ENCODE results near the gene UBL5. TPM values are rescaled to one million over a fixed set of nuclear protein-coding genes. Genes with fewer than 3 reads are reported as not detected.

UBL5 gene
- total RNA-seq, 1 donor from 2014 or later, result 258 TPM

- TF ChIP-seq CTCF (IDR thresholded peaks at IDR 0.05), result no peak
- H3K4me3 Mint-ChIP-seq (ENCODE audit: unreplicated experiment), result no peak overlapping the region
- H3K9me3 Mint-ChIP-seq (ENCODE audit: unreplicated experiment), result no peaks in the 10 kb centered on the region
- peaks cover 9% of the 10 kb centered on the region for H3K4me1 Mint-ChIP-seq (ENCODE audit: unreplicated experiment)
- DNase-seq (ENCODE audit: extremely low spot score, unreplicated experiment), result no peak
- H3K36me3 Mint-ChIP-seq (ENCODE audit: unreplicated experiment), result peaks cover 37% of the 10 kb centered on the region
- no peak overlapping the region for H3K27ac Mint-ChIP-seq (ENCODE audit: unreplicated experiment)
- H3K27me3 Mint-ChIP-seq (ENCODE audit: unreplicated experiment), result no peaks in the 10 kb centered on the region
These were observed 29.5 kb downstream of the UBL5 start for GRCh38 chr19:9857076-9857721.

GRCh38 chr19:9857920-9858746 is 30.4 kb downstream of the UBL5 start:
- no peak for TF ChIP-seq CTCF (IDR thresholded peaks at IDR 0.05)
- no peak for DNase-seq (ENCODE audit: extremely low spot score, unreplicated experiment)
- H3K9me3 Mint-ChIP-seq (ENCODE audit: unreplicated experiment), result no peaks in the 10 kb centered on the region
- no peaks in the 10 kb centered on the region for H3K27me3 Mint-ChIP-seq (ENCODE audit: unreplicated experiment)
- H3K27ac Mint-ChIP-seq (ENCODE audit: unreplicated experiment), result no peak overlapping the region
- peaks cover 37% of the 10 kb centered on the region for H3K36me3 Mint-ChIP-seq (ENCODE audit: unreplicated experiment)
- no peak overlapping the region for H3K4me3 Mint-ChIP-seq (ENCODE audit: unreplicated experiment)
- H3K4me1 Mint-ChIP-seq (ENCODE audit: unreplicated experiment), result peaks cover 4% of the 10 kb centered on the region

- H3K27ac Mint-ChIP-seq (ENCODE audit: unreplicated experiment), result no peak overlapping the region
These were observed 31.0 kb downstream of the UBL5 start for GRCh38 chr19:9858766-9859165.

GRCh38 chr19:9860407-9860806 is 32.7 kb downstream of the UBL5 start:
- DNase-seq (ENCODE audit: extremely low spot score, unreplicated experiment), result no peak
- Mint-ChIP-seq H3K9me3 (ENCODE audit: unreplicated experiment) (no peaks in the 10 kb centered on the region), H3K27me3 (ENCODE audit: unreplicated experiment) (no peaks in the 10 kb centered on the region), H3K27ac (ENCODE audit: unreplicated experiment) (no peak overlapping the region), H3K4me3 (ENCODE audit: unreplicated experiment) (no peak overlapping the region), H3K36me3 (ENCODE audit: unreplicated experiment) (peaks cover 26% of the 10 kb centered on the region), H3K4me1 (ENCODE audit: unreplicated experiment) (no peaks in the 10 kb centered on the region)
- no peak for TF ChIP-seq CTCF (IDR thresholded peaks at IDR 0.05)

More at GRCh38 chr19:9858766-9859165, 31.0 kb downstream of the UBL5 start:
- Mint-ChIP-seq H3K27me3 (ENCODE audit: unreplicated experiment) (no peaks in the 10 kb centered on the region), H3K9me3 (ENCODE audit: unreplicated experiment) (no peaks in the 10 kb centered on the region), H3K36me3 (ENCODE audit: unreplicated experiment) (peaks cover 33% of the 10 kb centered on the region), H3K4me3 (ENCODE audit: unreplicated experiment) (no peak overlapping the region), H3K4me1 (ENCODE audit: unreplicated experiment) (peaks cover under 1% of the 10 kb centered on the region)
- TF ChIP-seq CTCF (IDR thresholded peaks at IDR 0.05), result no peak
- DNase-seq (ENCODE audit: extremely low spot score, unreplicated experiment), result no peak

- Mint-ChIP-seq H3K4me3 (ENCODE audit: unreplicated experiment) (no peak overlapping the region), H3K4me1 (ENCODE audit: unreplicated experiment) (no peaks in the 10 kb centered on the region), H3K27me3 (ENCODE audit: unreplicated experiment) (no peaks in the 10 kb centered on the region), H3K27ac (ENCODE audit: unreplicated experiment) (no peak overlapping the region), H3K9me3 (ENCODE audit: unreplicated experiment) (no peaks in the 10 kb centered on the region), H3K36me3 (ENCODE audit: unreplicated experiment) (peaks cover 24% of the 10 kb centered on the region)
- no peak for DNase-seq (ENCODE audit: extremely low spot score, unreplicated experiment)
- TF ChIP-seq CTCF (IDR thresholded peaks at IDR 0.05), result no peak
These were observed 33.8 kb downstream of the UBL5 start for GRCh38 chr19:9861503-9861902.

All from osteocyte (in vitro differentiated cells).